Smooth muscle cell (in vitro differentiated cells): Measurements from ENCODE around the gene AOC1. TPM values are rescaled to one million over a fixed set of nuclear protein-coding genes. Genes with fewer than 3 reads are reported as not detected.

ENCODE experiments used
- DNase-seq: peaks from one replicate; lab custom pipeline; 2025; ENCODE audit not compliant: unreplicated experiment; lab: John Stamatoyannopoulos, UW
- H2AFZ ChIP-seq: fragments of 200-600 bp; sonication (generic); 2 replicates; pipeline ENCODE4 v1.6.0; 2016; ENCODE audit warnings: antibody characterized with exemption, low read depth, mild to moderate bottlenecking
- H3F3A ChIP-seq: fragments of 200-600 bp; sonication (generic); 2 replicates; pipeline ENCODE4 v1.6.0; 2017; ENCODE audit warnings: antibody characterized with exemption, low read depth
- H3K27ac ChIP-seq: fragments of 200-600 bp; sonication (generic); 2 replicates; pipeline ENCODE4 v1.5.1; 2016; ENCODE audit warnings: low read depth, mild to moderate bottlenecking
- H3K27me3 ChIP-seq: fragments of 200-600 bp; sonication (generic); 2 replicates; pipeline ENCODE4 v1.6.1; 2016; ENCODE audit warnings: low read depth, mild to moderate bottlenecking
- H3K36me3 ChIP-seq: fragments of 200-600 bp; sonication (generic); 2 replicates; pipeline ENCODE4 v1.5.1; 2016; ENCODE audit warnings: low read depth
- H3K4me1 ChIP-seq: fragments of 200-600 bp; sonication (generic); 2 replicates; pipeline ENCODE4 v1.5.1; 2016; ENCODE audit warnings: low read depth
- H3K4me2 ChIP-seq: fragments of 200-600 bp; sonication (generic); 2 replicates; pipeline ENCODE4 v1.6.0; 2016; ENCODE audit warnings: mild to moderate bottlenecking
- H3K4me3 ChIP-seq: fragments of 200-600 bp; sonication (generic); 2 replicates; pipeline ENCODE4 v1.5.1; 2016; ENCODE audit warnings: mild to moderate bottlenecking
- H3K79me2 ChIP-seq: fragments of 200-600 bp; sonication (generic); 2 replicates; pipeline ENCODE4 v1.6.0; 2016; ENCODE audit warnings: low read depth, mild to moderate bottlenecking
- H3K9ac ChIP-seq: fragments of 200-600 bp; sonication (generic); 2 replicates; pipeline ENCODE4 v1.6.0; 2016; ENCODE audit warnings: low read depth
- H3K9me3 ChIP-seq: fragments of 200-600 bp; sonication (generic); replicated peaks from 2 replicates; pipeline ENCODE4 v1.5.1; 2016; ENCODE audit warnings: low read depth
- H4K20me1 ChIP-seq: fragments of 200-600 bp; sonication (generic); 2 replicates; pipeline ENCODE4 v1.6.0; 2016; ENCODE audit warnings: low read depth
- CTCF ChIP-seq: fragments of 200-600 bp; sonication (generic); IDR thresholded peaks from 2 replicates; pipeline ENCODE4 v1.5.1; 2017; ENCODE audit warnings: borderline replicate concordance, mild to moderate bottlenecking, antibody characterized with exemption; ENCODE audit not compliant: insufficient read depth, poor library complexity, severe bottlenecking
- WGBS: methylation state at CpG from one replicate; pipeline ENCODE4 v1.1.7; 2016; ENCODE audit warnings: low lambda C conversion rate; 5-methylcytosine and 5-hydroxymethylcytosine counted together
- polyA plus RNA-seq: library from polyadenylated mRNA; unstranded; fragments of >200 nt; fragmentation: Nextera tagmentation; extraction: Ambion mirVana; gene quantifications from 2 replicates; pipeline ENCODE4 v1.2.1, GENCODE V29; 2016
- total RNA-seq: library from RNA; depleted of rRNA; stranded (reverse); fragments of >200 nt; gene quantifications from 2 replicates; pipeline ENCODE4 v1.2.3, GENCODE V29; 2014

The AOC1 gene
- total and polyA plus RNA-seq, 2 experiments from 2014 or later = not detected

- no peak for TF ChIP-seq CTCF
- no peak overlapping the region for H2AFZ ChIP-seq
- no peak for DNase-seq
- H3K4me2 ChIP-seq = no peak overlapping the region
- no peaks in the 10 kb centered on the region for H3K79me2 ChIP-seq
- H3K9ac ChIP-seq = no peak overlapping the region
- H4K20me1 ChIP-seq = no peaks in the 10 kb centered on the region
- H3K4me3 ChIP-seq = no peak overlapping the region
- peaks cover 5% of the 10 kb centered on the region for H3K4me1 ChIP-seq
- H3K9me3 ChIP-seq = no peaks in the 10 kb centered on the region
- no peaks in the 10 kb centered on the region for H3K36me3 ChIP-seq
- H3K27me3 ChIP-seq = no peaks in the 10 kb centered on the region
- H3K27ac ChIP-seq = no peak overlapping the region
- 85% methylated on average over 8 of the region's 8 CpGs for WGBS
- no peaks in the 10 kb centered on the region for H3F3A ChIP-seq
Measured at GRCh38 chr7:150874401-150875198, 22.3 kb downstream of the AOC1 start.

- Histone ChIP-seq H3K27me3 (no peaks in the 10 kb centered on the region), H3F3A (no peaks in the 10 kb centered on the region), H3K4me2 (no peak overlapping the region), H2AFZ (no peak overlapping the region), H3K36me3 (no peaks in the 10 kb centered on the region), H3K9me3 (no peaks in the 10 kb centered on the region), H4K20me1 (no peaks in the 10 kb centered on the region), H3K79me2 (no peaks in the 10 kb centered on the region), H3K27ac (no peak overlapping the region), H3K4me1 (peaks cover 5% of the 10 kb centered on the region), H3K9ac (no peak overlapping the region), H3K4me3 (no peak overlapping the region)
- WGBS = 84% methylated on average over 4 of the region's 4 CpGs
- TF ChIP-seq CTCF = no peak
- no peak for DNase-seq
Measured at GRCh38 chr7:150875791-150876190, 23.5 kb downstream of the AOC1 start.

DNA sequence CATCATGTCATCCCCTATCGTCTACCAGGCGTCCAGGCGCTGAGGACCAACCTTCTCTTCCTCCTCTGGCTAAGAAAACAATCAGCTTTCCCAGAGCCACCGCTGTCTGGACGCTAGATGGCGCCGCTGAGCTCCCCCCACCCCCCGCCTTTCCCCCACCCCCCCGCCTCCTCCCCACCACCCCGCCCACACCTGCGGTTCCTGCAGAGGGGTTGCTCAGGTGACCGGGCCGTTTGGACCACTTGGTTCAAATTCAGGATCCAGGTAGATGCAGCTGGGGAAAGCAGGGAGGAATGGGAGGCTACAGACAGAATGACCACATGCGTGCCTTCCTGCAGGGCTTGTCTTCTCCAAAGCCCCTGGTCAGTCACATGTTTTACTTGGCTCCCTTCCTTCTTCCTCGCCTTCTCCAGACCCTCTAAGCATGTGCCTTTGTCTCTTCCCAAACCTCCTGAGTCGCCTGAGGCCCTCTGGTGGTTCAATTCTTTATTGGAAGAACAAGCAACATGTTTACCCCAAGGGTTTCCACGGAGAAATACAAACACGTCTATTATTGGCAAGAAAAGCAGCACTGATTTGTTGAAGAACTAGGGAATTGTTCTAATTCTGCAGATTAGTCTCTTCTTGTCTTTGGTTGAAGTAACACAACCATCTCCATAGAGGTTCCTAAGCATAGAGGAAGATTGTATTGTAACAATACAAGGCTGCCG, 24.7 kb downstream of the AOC1 start:
- Histone ChIP-seq H2AFZ (no peak overlapping the region), H4K20me1 (no peaks in the 10 kb centered on the region), H3K36me3 (no peaks in the 10 kb centered on the region), H3K4me3 (no peak overlapping the region), H3K9me3 (no peaks in the 10 kb centered on the region), H3F3A (no peaks in the 10 kb centered on the region), H3K79me2 (no peaks in the 10 kb centered on the region), H3K4me1 (peaks cover 5% of the 10 kb centered on the region), H3K9ac (no peak overlapping the region), H3K27ac (peak overlapping the region; percentile 3), H3K4me2 (peak overlapping the region; percentile 57), H3K27me3 (no peaks in the 10 kb centered on the region)
- peak; percentile 39 for TF ChIP-seq CTCF
- 9% methylated on average over 18 of the region's 19 CpGs for WGBS
- no peak for DNase-seq
